NCI-H2081 (cell line): ENCODE results near the gene KRTAP1-4.
"Not testable (repeated sequence)": the region's sequence is repeated elsewhere in the genome, so short reads cannot be mapped to it uniquely, and the experiment has no call there.

Experiments
- DNase-seq, 2 experiments: peaks; one replicate each; lab custom pipeline; 2025; lab: John Stamatoyannopoulos, UW

KRTAP1-4 gene

DNA sequence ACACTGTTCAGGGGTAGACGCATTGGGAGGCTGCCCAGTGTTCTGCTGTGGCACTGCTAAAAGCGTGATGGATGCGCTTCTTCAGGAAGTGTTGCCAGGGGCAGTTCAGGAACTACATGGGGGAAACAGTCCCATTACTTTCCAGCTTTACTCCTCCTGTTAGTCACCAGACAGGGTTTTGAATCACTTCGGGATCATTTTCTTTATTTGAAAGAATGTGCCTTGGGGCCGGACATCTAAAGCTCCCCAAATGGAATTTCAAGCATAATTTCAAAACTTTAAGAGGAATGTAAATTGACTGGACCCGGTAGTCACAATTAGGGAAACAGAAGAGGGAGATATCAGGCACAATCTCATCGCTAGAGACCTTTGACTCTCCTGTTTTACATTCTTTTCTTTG lies 18.4 kb upstream of the KRTAP1-4 start:
- no peak for DNase-seq

DNA sequence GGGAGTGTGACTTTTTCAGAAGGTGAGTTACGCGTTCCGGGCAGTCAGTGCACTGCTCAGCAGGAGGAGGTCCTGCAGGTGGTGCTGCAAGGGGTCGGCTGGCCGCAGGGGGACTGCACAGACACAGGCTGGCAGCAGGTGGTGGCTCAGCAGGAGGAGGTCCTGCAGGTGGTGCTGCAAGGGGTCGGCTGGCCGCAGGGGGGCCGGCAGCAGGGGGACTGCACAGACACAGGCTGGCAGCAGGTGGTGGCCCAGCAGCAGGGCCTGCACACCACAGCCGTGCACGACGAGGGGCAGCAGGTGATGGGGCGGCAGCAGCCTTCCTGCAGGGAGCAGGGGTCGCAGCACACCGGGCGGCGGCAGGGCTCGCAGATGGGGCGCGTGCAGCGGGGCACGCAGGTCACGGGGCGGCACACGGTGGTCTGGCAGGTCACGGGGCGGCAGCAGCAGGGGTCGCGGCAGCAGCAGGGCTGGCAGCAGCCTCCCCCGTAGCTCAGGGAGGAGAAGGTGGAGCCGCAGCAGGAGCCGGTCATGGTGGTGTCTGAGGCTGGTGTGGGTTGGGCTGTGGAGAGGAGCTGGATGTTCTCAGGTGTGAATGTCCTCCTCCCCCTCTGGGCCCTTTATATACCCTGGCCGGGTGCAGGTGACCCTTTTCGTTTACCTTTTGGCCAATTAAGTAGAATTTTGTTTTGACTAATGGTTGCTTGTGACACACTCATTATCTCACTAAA lies 16.9 kb upstream of the KRTAP1-4 start, which contains the start of gene KRTAP2-1:
KRTAP2-1 (minus strand) TSS at position 582 of the 731 bp plus-strand sequence; CDS start at position 533, 49 bp downstream.
- DNase-seq = not testable (repeated sequence)

DNA sequence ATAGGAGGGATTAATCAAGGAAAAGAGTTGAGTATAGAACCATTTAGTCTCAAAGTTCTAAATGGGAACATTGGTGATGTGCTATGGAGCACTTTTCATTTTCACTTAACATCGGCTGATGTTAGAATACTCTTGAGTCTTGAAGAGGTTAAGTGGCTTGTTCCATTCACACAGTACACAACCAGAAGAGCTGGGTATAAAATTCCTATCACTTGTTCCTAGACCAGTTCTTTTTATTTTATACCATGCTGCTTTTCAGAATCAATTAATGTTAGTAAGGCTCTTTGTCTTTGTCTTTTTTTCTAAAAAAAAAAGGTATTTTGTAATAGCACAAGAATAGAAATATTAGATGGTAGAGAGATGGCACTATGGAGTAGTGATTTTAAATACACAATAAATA lies 13.0 kb upstream of the KRTAP1-4 start:
- no peak for DNase-seq

DNA sequence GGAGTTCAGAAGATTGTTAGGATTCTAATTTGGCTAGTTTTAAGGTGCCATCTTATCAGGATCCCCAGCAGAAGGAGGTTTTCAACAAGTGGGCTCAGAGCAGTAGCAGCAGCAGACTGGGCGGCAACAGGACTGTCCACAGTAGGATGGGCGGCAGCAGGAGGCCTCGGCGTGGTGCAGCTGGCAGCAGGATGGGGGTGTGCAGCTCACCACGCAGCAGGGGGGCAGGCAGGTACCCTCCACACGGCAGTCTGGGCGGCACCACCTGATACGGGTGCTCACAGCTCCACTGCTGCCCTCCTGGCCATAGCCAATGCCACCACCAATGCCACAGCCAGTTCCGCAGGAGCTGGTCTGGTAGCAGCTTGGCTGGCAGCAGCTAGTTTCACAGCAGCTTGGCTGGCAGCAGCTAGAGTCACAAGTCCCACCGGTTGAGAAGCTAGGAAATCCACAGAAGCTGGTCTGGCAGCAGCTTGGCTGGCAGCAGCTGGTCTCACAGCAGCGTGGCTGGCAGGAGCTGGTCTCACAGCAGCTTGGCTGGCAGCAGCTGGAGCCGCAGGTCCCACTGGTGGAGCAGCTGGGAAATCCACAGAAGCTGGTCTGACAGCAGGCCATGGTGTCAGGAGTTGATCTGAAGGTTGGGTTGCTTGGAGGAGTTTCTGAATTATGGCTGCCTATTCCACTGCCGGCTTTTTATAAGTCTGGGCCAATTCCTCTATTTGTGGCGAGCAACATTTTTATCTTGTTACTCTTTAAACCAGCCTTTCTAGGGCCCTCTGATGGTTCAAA lies 11.0 kb upstream of the KRTAP1-4 start, which contains the start of gene KRTAP1-1:
KRTAP1-1 (minus strand) TSS at position 668 of the 789 bp plus-strand sequence; CDS start at position 615, 53 bp downstream.
- peak; percentile 5 to 59 for DNase-seq

DNA sequence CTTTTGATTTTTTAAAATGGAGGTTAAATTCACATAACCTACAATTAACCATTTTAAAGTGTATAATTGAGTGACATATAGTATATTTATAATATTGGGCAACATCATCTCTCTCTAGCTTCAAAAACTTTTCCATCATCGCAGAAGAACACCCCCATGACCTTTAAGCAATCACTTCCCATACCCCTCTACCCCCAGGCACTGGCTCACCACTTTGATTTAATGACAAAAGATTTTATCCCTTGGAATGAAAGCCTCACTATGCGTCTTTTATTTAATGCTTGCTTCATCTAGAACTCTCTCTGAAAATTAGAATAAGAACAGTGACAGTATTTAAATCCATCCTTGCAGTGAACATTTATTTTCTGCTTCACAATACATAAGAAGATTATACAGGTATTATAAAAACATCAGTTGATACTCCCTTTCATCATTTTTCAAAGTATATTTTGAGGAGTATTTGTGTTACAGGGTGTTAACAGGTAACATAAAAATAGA lies 7.9 kb upstream of the KRTAP1-4 start:
- DNase-seq = no peak

DNA sequence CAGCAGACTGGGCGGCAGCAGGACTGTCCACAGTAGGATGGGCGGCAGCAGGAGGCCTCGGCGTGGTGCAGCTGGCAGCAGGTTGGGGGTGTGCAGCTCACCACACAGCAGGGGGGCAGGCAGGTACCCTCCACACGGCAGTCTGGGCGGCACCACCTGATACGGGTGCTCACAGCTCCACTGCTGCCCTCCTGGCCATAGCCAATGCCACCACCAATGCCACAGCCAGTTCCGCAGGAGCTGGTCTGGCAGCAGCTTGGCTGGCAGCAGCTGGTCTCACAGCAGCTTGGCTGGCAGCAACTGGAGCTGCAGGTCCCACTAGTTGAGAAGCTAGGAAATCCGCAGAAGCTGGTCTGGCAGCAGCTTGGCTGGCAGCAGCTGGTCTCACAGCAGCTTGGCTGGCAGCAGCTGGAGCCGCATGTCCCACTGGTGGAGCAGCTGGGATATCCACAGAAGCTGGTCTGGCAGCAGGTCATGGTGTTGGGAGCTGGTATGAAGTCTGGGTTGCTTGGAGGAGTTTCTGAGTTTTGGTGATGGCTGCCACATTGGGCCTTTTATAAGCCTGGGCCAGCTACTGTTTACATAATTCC lies 4.4 kb upstream of the KRTAP1-4 start, which contains the start of gene KRTAP1-3:
KRTAP1-3 (minus strand) TSS at position 529 of the 590 bp plus-strand sequence; CDS start at position 476, 53 bp downstream.
- peak; percentile 34 to 74 for DNase-seq

DNA sequence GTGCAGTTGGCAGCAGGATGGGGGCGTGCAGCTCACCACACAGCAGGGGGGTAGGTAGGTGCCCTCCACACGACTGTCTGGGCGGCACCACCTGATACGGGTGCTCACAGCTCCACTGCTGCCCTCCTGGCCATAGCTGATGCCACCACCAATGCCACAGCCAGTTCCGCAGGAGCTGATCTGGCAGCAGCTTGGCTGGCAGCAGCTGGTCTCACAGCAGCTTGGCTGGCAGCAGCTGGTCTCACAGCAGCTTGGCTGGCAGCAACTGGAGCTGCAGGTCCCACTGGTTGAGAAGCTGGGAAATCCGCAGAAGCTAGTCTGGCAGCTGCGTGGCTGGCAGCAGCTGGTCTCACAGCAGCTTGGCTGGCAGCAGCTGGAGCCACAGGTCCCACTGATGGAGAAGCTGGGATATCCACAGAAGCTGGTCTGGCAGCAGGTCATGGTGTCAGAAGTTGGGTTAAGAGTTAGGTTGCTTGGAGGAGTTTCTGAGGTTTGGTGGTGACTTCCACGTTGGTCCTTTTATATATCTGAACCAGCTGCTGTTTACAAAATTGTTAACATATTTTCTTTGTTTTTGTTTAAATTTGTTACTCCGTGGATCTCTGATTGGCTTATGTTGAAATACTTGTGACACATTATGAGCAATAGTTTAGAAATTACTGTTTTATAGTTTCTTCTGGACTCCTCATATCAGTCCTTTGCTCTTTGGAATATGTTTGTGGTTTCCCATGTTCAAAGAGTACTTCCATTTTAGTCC lies 3.1 kb downstream of the KRTAP1-4 start, which contains the start of gene KRTAP1-5:
KRTAP1-5 (minus strand) TSS at position 494 of the 757 bp plus-strand sequence; CDS start at position 441, 53 bp downstream.
- DNase-seq = no peak

DNA sequence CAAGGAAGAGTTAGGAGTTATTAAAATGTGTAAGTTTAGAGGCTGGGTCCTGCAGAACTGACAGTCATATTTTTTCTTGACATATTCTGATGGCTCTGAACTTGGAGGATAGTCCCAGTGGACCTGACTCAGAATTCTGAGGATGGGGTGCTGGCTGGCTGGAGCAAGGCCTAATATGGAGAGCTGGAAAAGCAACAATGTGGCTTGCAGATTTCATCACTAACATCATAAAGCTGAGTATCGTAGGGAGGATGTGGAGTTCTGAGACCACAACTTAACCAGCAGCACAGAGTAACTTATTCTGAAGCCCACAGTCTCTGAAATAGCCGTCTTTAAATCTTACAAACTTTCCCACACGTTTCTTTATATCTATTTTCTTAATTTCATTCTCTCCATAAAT lies 5.3 kb downstream of the KRTAP1-4 start:
- no peak for DNase-seq

DNA sequence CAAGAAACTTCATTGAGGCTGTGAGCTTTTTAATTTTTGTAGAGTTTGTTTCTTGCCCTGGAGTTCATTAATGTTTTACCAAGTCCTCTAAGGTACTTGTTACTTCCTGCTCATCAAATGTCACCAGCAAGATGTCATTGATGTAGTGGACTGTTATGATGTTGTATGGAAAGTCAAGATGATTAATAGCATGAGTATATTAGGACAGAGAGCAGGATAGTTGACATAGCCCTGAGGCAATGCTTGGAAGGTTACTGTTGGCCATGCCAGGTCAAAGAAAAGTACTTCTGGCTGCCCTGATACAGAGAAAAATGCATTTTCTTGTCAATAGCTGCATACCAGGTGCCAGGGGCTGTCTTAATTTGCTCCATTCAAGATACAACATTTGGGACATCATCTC lies 9.7 kb downstream of the KRTAP1-4 start:
- DNase-seq = no peak

DNA sequence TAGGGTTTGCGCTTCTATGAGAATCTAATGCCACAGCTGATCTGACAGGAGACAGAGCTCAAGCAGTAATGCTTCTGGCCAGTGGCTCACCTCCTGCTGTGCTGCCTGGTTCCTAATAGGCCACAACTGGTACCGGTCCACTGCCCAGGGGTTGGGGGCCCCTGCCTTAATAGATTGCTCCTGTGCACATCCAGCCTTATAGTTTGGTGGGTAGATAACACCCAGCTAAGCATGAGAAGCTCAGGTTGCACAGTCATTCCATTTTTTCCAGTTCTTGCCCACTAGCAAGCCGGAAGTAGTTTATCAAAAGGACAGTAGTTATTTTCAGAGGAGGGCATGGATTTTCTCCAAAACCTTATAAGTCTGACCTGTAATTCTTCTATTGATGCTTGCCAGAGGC lies 10.6 kb downstream of the KRTAP1-4 start:
- DNase-seq = no peak

DNA sequence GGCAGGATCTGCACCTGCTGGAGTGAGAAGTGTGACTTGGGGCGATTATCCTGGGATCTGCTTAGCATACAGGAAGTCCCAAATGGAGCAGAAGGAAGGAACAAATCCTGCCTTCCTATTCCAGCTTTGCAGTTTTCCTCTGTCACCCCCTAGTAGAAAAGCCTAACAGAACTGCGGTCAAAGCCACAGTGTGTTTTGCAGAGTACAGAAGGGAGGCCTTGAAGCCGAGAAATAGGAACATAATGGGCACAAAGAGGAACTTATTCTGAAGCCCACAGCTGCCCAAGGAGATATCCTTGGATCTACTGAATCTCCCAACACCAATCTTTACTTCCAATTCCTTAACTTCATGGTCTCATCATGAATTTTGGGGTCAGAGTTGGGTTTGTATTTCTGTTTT lies 11.5 kb downstream of the KRTAP1-4 start:
- DNase-seq = no peak

DNA sequence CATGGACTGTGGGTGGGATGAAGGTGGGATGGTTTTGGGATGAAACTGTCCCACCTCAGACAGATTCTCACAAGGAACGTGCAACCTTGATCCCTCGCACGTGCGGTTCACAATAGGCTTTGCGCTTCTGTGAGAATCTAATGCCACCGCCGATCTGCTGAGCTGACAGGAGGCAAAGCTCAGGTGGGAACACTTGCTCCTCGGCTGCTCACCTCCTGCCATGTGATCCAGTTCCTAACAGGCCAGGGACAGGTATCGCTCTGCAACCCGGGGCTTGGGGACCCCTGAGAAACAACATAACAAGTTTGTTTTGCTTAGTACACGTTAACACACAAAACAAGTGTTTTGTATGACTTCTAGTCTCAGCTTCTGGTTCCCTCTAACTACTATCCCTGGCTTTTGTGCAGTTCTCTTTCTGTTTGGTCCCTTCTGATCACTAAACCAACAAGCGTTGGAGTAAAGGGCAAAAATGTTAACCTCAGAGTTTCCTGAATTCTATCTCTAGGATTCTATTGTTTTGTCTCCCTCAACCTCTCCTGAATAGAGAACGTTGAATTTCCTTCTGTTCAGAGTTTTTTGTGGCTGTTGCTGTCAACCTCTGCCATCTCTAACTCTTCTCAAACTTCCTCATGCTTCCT lies 13.3 kb downstream of the KRTAP1-4 start:
- DNase-seq = no peak

DNA sequence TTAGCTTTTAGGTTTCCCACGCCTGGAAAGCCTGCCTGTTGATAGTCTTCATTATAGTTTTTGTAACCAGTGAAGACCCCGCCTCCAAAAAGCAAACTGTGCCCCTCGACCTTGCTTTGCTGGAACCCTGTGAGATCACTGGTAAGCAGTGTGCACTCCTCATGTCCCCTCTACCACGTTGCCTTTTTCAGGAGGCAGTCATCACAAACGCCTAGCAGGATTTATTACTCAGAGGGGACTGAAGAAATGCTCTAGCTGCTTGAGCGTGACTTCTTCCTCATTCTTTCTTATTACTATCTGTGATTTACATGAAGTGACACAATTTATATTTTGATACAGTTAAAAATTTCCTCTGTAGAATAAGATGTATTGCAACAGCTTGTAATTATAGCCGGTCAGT lies 14.5 kb downstream of the KRTAP1-4 start:
- DNase-seq = no peak

DNA sequence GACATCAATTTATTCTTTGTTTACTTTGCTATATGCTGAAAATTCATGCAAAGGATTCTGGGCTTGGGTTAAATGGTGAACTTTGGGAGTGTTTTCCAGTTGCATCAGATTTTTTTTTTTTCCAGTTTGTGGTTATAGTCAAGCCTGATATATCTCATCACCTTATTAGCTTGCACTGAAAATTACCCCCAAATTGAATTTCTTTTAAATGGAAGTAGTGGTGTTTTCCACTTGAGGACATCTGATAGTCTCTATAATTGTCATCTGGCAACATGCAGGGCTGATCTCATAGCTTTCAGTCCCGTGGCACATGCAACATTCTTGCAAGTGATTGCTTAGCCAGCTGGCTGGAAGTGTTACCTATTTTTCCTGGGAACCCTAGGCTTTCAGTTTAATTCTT lies 16.4 kb downstream of the KRTAP1-4 start:
- DNase-seq = no peak

DNA sequence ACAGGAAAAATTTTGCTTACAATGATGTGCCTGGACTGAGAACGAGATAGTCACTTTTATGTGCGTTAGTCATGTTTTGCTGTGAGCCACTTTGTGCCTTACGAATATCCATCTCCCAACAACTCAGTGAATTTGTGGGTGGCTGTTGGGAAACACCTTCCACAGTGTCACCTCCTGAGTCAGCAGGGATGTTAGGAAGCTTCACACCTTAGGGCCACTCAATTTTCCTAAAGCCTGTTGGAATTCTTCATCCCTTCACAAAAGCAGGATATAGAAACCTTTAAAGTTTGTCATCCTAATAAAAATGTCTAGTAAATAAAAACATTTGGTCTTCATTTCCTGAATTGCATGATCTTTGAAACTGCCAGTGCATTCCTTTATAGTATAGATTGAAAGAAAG lies 16.8 kb downstream of the KRTAP1-4 start:
- DNase-seq = no peak

DNA sequence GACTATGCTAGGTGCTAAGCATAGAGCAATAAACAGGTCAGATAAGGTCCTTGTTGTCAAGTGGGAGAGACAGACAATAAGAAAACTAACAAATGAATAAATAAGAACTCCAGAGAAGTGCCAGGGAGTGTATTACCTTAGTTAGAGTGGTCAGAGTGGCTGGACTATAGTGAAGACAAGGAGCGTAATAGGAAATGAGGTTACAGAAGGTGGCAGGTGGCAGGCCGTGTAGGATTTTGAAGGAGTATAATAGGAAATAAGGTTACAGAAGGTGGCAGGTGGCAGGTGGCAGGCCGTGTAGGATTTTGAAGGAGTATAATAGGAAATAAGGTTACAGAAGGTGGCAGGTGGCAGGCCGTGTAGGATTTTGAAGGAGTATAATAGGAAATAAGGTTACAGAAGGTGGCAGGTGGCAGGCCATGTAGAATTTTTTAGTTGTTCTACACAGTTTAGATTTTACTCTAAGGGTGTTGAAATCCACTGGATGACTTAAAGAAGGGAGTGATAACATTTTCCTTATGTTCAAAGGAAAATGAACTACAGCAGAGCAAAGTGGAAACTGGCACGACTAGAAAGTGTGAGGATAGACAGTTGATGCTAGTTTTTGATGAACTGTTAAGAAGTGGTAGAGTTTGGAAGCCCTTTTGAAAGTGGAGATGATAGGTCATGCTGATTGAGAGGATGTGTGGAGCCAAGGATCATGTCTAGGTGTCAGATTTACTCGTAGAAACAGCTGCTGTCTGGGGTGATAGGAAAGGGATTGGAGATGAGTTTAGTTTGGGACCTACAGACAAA lies 17.5 kb downstream of the KRTAP1-4 start:
- no peak for DNase-seq

DNA sequence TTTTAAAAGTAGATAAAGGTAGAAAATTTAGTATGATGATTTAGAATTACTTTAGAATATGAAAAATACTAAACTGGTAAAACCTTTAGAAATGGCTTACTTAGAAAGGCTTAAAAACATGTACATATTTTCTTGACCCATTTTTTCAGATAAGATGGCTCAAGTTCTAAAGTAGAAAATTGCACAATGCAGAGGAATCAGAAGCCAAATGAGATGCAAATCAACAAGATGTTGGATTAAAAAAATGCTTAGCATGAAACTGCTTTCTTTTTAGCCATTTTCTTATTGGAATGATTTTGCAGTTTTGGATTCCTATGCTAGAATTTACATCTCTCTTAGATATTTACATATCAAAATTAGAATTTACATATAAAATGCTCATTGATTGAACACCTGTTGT lies 19.6 kb downstream of the KRTAP1-4 start:
- DNase-seq = no peak

DNA sequence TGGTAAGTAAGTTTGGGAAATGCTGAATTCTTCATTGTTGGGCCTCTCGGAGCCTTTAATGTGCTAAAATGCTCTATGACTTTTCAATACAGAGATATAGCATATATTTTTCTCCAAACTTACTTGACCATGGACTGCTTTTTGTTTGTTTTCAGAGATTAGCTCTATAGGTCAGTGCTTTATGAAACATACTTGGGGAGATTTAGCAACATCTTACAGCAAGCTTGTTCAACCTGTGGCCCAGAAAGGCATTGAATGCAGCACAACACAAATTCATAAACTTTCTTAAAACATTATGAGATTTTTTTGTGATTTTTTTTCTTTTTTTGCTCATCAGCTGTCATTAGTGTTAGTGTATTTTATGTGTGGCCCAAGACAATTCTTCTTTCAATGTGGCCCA lies 20.1 kb downstream of the KRTAP1-4 start:
- no peak for DNase-seq

DNA sequence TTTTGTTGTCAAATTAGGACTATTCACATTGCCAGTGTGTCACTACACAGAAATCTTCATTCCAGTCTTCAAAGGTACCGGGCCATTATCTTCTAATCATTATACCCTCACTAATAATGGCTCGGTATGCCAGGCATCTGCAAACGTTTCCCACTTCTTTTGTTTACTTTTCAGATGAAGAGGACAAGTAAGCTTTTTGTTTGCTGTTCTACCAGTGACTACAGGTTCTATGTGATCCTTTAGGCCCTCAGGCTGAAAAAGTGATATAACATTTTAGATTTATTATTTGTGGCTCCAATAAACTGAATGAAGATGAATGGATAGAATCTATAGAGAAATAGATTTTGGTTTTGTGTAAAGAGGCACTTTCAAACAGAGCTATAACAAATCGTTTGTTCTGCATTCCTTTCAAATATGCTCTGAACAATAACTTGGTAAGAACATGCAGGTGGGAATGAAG lies 20.7 kb downstream of the KRTAP1-4 start:
- no peak for DNase-seq

DNA sequence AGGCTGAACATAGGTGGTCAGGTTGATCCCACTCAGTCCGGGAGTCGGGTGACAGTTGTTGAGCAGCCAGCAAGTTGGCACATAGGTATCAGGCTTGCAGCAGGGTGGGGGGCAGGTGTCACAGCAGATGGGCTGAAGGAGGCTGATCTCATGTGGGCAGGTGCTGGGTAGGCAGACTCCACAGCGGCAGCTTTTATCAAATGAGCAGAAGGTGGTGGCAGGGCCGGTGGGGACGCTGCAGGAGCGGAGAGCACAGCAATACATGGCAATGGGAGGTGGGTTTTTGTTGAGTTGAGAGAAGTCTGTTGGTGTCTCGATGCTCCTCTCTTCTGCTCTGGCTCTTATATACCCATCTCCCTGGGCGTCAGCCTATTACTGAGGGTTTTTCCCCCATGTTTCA lies 21.2 kb downstream of the KRTAP1-4 start, which contains the start of gene KRTAP3-1:
KRTAP3-1 (minus strand) TSS at position 318 of the 400 bp plus-strand sequence; CDS start at position 264, 54 bp downstream.
- no peak for DNase-seq
